MM.1S (cell line): ENCODE data around the gene CERS6.

Experiments
- EZH2phosphoT487 ChIP-seq: fragments of 300-600 bp; sonication (generic); IDR thresholded peaks from 2 replicates; pipeline ENCODE4 v1.6.1; 2018; ENCODE audit warnings: antibody characterized with exemption, low read length
- TF ChIP-seq, protein P1 (sequence below): fragments of 300-600 bp; sonication (generic); IDR thresholded peaks from 2 replicates; pipeline ENCODE4 v1.5.1; 2016; ENCODE audit warnings: antibody characterized with exemption, low read length, mixed read lengths

GRCh38 chr2:168500516-168500915 lies 44.4 kb downstream of the CERS6 start:
- TF ChIP-seq, protein P1, sequence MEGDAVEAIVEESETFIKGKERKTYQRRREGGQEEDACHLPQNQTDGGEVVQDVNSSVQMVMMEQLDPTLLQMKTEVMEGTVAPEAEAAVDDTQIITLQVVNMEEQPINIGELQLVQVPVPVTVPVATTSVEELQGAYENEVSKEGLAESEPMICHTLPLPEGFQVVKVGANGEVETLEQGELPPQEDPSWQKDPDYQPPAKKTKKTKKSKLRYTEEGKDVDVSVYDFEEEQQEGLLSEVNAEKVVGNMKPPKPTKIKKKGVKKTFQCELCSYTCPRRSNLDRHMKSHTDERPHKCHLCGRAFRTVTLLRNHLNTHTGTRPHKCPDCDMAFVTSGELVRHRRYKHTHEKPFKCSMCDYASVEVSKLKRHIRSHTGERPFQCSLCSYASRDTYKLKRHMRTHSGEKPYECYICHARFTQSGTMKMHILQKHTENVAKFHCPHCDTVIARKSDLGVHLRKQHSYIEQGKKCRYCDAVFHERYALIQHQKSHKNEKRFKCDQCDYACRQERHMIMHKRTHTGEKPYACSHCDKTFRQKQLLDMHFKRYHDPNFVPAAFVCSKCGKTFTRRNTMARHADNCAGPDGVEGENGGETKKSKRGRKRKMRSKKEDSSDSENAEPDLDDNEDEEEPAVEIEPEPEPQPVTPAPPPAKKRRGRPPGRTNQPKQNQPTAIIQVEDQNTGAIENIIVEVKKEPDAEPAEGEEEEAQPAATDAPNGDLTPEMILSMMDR: no peak
- no peak for TF ChIP-seq EZH2phosphoT487
